B cell (primary cell): ENCODE data around the gene GPR22. TPM values are rescaled to one million over a fixed set of nuclear protein-coding genes. Genes with fewer than 3 reads are reported as not detected.

Source experiments
- polyA plus RNA-seq: library from polyadenylated mRNA; depleted of rRNA; stranded (reverse); fragments of >200 nt; gene quantifications from 2 replicates; pipeline ENCODE4 v1.2.3, GENCODE V29; 2012
- small RNA-seq: library from RNA; depleted of rRNA; stranded (forward); fragments of <200 nt; gene quantifications from one replicate; pipeline ENCODE3, GENCODE V24; 2012; ENCODE audit warnings: low replicate concordance, low read depth; ENCODE audit not compliant: insufficient read length
- total RNA-seq, 2 donors: library from RNA; stranded (reverse); fragments of 120-200 nt in 1 of 2; gene quantifications; 1 replicate in 1 of 2; 2 replicates in 1 of 2; pipeline versions ENCODE4 v1.2.3 to v1.2.4, GENCODE V29; 2013 to 2022

Gene GPR22
- total and polyA plus RNA-seq, 2 donors (not counting 1 experiment from before 2014, with no cell fraction given) = not detected

Small RNAs within 50 kb of the gene (small RNA-seq; reads per million reads assigned to genes)
- not detected for gene AC002381.1

Other genes with a start within 250 kb of the GPR22 start
- 73.0 and 74.8 TPM in 2 replicates for gene COG5, start 93.9 kb downstream of the GPR22 start, total RNA-seq
- 7.0 and 9.8 TPM in 2 replicates for gene COG5, start 93.9 kb downstream of the GPR22 start, polyA plus RNA-seq
- 17.6 and 18.7 TPM in 2 replicates for gene DUS4L, start 93.9 kb downstream of the GPR22 start, total RNA-seq
- 4.0 and 4.1 TPM in 2 replicates for gene DUS4L, start 93.9 kb downstream of the GPR22 start, polyA plus RNA-seq
- 27.3 and 31.8 TPM in 2 replicates for gene BCAP29, start 110.2 kb downstream of the GPR22 start, total RNA-seq
- 24.6 and 32.5 TPM in 2 replicates for gene BCAP29, start 110.2 kb downstream of the GPR22 start, polyA plus RNA-seq
- 0.05 and 0.29 TPM in 2 replicates for gene SLC26A4, start 190.8 kb downstream of the GPR22 start, total RNA-seq
- gene SLC26A4, start 190.8 kb downstream of the GPR22 start, polyA plus RNA-seq = 0.13 and 0.48 TPM in 2 replicates